HepG2 (cell line): ENCODE results near the gene MBTPS1. TPM values are rescaled to one million over a fixed set of nuclear protein-coding genes. Genes with fewer than 3 reads are reported as not detected.

Source experiments
- CREB1 ChIP-seq, 2 experiments: fragments of 450-650 bp in 1 of 2; IDR thresholded peaks; 2 replicates each; pipeline ENCODE4 v1.6.1; 2016 to 2017; ENCODE audit warnings: control low read depth in 1 of 2, mild to moderate bottlenecking in 1 of 2, missing compliant biosample characterization in 1 of 2, missing genetic modification characterization in 1 of 2
- GATAD2A ChIP-seq: IDR thresholded peaks from 2 replicates; pipeline ENCODE4 v1.6.1; 2016
- HMG20A ChIP-seq: IDR thresholded peaks from 2 replicates; pipeline ENCODE4 v1.6.1; 2016; ENCODE audit warnings: borderline replicate concordance
- HOXD1 ChIP-seq: sonication (generic); formaldehyde crosslinking; IDR thresholded peaks from 2 replicates; pipeline ENCODE4 v1.5.0; 2020; ENCODE audit warnings: missing genetic modification reagents
- KAT7 ChIP-seq: IDR thresholded peaks from 2 replicates; pipeline ENCODE4 v1.6.1; 2018; ENCODE audit warnings: borderline replicate concordance, missing compliant biosample characterization
- MED1 ChIP-seq: sonication (generic); formaldehyde crosslinking; IDR thresholded peaks from 2 replicates; pipeline ENCODE4 v1.4.0; 2020; ENCODE audit warnings: missing genetic modification reagents
- PRDM15 ChIP-seq: sonication (generic); formaldehyde crosslinking; IDR thresholded peaks from 2 replicates; pipeline ENCODE4 v1.4.0; 2020; ENCODE audit warnings: missing genetic modification reagents
- RCOR2 ChIP-seq: IDR thresholded peaks from 2 replicates; pipeline ENCODE4 v1.6.1; 2016; ENCODE audit warnings: missing biosample characterization, missing genetic modification reagents
- SAP130 ChIP-seq: IDR thresholded peaks from 2 replicates; pipeline ENCODE4 v1.6.1; 2016; ENCODE audit warnings: low read depth
- SP5 ChIP-seq: IDR thresholded peaks from 2 replicates; pipeline ENCODE4 v1.6.1; 2016; ENCODE audit warnings: low read depth, borderline replicate concordance
- THRA ChIP-seq: sonication (generic); formaldehyde crosslinking; IDR thresholded peaks from 2 replicates; pipeline ENCODE4 v1.4.0; 2020; ENCODE audit warnings: missing genetic modification reagents, borderline replicate concordance
- ZFP36 ChIP-seq: fragments of 150-350 bp; IDR thresholded peaks from 2 replicates; pipeline ENCODE4 v1.6.1; 2018; ENCODE audit warnings: borderline replicate concordance, low read length, low read depth; ENCODE audit not compliant: partially characterized antibody
- ZMYM3 ChIP-seq: sonication (generic); formaldehyde crosslinking; IDR thresholded peaks from 2 replicates; pipeline ENCODE4 v1.5.1; 2020; ENCODE audit warnings: mild to moderate bottlenecking, missing genetic modification reagents
- ZNF121 ChIP-seq: sonication (generic); formaldehyde crosslinking; IDR thresholded peaks from 2 replicates; pipeline ENCODE4 v1.5.0; 2020; ENCODE audit warnings: mild to moderate bottlenecking, missing genetic modification reagents
- ZNF580 ChIP-seq: IDR thresholded peaks from 2 replicates; pipeline ENCODE4 v1.6.1; 2016; ENCODE audit warnings: low read depth, borderline replicate concordance
- ZNF589 ChIP-seq: sonication (generic); formaldehyde crosslinking; conservative IDR thresholded peaks from 2 replicates; pipeline ENCODE4 v1.8.0; 2022; ENCODE audit warnings: mild to moderate bottlenecking, moderate library complexity, missing genetic modification reagents
- ZNF609 ChIP-seq: sonication (generic); formaldehyde crosslinking; IDR thresholded peaks from 2 replicates; pipeline ENCODE4 v1.4.0; 2020; ENCODE audit warnings: mild to moderate bottlenecking, missing genetic modification reagents, borderline replicate concordance
- polyA plus RNA-seq, 8 experiments: library from polyadenylated mRNA; depleted of rRNA in 3 of 8; stranded (reverse) in 7 of 8; unstranded in 1 of 8; fragments of >200 nt; fragmentation: Illumina TruSeq in 4 of 8; extraction: Trizol in 4 of 8; gene quantifications; 2 replicates each; pipeline versions ENCODE4 v1.2.1 to v1.2.3, GENCODE V29; 2011 to 2016; ENCODE audit warnings: low read depth in 4 of 8, missing spikeins in 1 of 8, mixed read lengths in 1 of 8; ENCODE audit not compliant: insufficient read depth in 1 of 8
- total RNA-seq, 5 experiments: library from RNA; depleted of rRNA; stranded (reverse); fragments of >200 nt; fragmentation: Illumina TruSeq; extraction: Trizol; gene quantifications; 2 replicates each; pipeline ENCODE4 v1.2.3, GENCODE V29; 2016; ENCODE audit warnings: low read depth in 1 of 5
- TF ChIP-seq, protein P1 (sequence below): sonication (generic); formaldehyde crosslinking; IDR thresholded peaks from 2 replicates; pipeline ENCODE4 v1.4.0; 2020; ENCODE audit warnings: missing genetic modification reagents

Gene MBTPS1
- total and polyA plus RNA-seq, 2 of the 13 experiments (the other 11 are each of a cell fraction or from before 2014, with no cell fraction given): 56.7 to 91.3 TPM

DNA sequence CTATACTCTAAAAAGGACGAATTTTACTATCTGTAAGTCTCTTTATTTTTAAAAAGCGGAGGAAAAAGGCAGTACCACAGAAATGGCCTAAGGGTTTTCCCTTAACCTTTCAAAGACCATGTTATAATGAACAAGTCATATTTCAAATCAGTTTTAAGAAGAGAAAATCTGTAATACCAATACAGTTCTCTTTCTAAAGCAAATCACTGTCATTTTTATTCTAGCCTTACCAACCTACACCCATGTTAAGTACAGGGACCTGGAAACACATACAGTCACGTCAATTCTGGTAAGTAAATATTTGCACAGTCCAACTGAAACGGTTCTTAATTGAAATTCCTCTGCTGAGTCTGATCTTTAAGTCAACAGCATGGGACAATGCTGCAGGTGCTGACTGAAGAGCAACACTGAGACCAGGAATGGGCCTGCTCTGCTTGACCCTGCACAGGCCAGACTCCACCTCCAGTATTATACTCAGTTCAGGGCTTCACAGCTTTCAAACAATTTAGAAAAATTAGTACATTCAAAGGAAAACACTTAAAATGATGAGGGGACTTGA, 20.2 kb downstream of the MBTPS1 start (continued):
- TF ChIP-seq THRA (peak; percentile 70; the same call in 1 of the 2 replicates), ZMYM3 (CRISPR knock-in tag) (peak; percentile 90), PRDM15 (CRISPR knock-in tag) (no peak), SAP130 (peak; percentile 97), HOXD1 (CRISPR knock-in tag) (no peak), RCOR2 (CRISPR knock-in tag) (peak; percentile 94), ZNF121 (CRISPR knock-in tag) (peak; percentile 100), ZNF589 (0 out of 2 replicates have a peak, but pooled peaks have one; percentile 26), KAT7 (CRISPR knock-in tag) (0 out of 2 replicates have a peak, but pooled peaks have one; percentile 27), ZNF609 (CRISPR knock-in tag) (peak; percentile 97), SP5 (CRISPR knock-in tag) (peak; percentile 78), GATAD2A (CRISPR knock-in tag) (peak; percentile 90), HMG20A (peak; percentile 95), MED1 (peak; percentile 79), ZNF580 (peak; percentile 67; the same call in 1 of the 2 replicates), CREB1 (IDR thresholded peaks at IDR 0.05) (no peak), CREB1 (CRISPR knock-in tag; IDR thresholded peaks at IDR 0.05) (peak; percentile 78), ZFP36 (peak; percentile 73)
- TF ChIP-seq, protein P1, sequence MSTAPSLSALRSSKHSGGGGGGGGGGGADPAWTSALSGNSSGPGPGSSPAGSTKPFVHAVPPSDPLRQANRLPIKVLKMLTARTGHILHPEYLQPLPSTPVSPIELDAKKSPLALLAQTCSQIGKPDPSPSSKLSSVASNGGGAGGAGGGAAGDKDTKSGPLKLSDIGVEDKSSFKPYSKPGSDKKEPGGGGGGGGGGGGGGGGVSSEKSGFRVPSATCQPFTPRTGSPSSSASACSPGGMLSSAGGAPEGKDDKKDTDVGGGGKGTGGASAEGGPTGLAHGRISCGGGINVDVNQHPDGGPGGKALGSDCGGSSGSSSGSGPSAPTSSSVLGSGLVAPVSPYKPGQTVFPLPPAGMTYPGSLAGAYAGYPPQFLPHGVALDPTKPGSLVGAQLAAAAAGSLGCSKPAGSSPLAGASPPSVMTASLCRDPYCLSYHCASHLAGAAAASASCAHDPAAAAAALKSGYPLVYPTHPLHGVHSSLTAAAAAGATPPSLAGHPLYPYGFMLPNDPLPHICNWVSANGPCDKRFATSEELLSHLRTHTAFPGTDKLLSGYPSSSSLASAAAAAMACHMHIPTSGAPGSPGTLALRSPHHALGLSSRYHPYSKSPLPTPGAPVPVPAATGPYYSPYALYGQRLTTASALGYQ (CRISPR knock-in tag): peak; percentile 93; the same call in 1 of the 2 replicates
